A549 treated with Mapracorat at 1 μM for 4 hours (cell line): Measurements from ENCODE around the gene GIMAP8. TPM values are rescaled to one million over a fixed set of nuclear protein-coding genes. Genes with fewer than 3 reads are reported as not detected.

Experiments used
- total RNA-seq: library from RNA; stranded (reverse); fragments of 200-300 nt; extraction: Qiagen RNA extraction; gene quantifications from 5 replicates; pipeline ENCODE4 v1.2.3, GENCODE V29; 2022

GIMAP8 gene
- not detected in 5 replicates for total RNA-seq

DNA sequence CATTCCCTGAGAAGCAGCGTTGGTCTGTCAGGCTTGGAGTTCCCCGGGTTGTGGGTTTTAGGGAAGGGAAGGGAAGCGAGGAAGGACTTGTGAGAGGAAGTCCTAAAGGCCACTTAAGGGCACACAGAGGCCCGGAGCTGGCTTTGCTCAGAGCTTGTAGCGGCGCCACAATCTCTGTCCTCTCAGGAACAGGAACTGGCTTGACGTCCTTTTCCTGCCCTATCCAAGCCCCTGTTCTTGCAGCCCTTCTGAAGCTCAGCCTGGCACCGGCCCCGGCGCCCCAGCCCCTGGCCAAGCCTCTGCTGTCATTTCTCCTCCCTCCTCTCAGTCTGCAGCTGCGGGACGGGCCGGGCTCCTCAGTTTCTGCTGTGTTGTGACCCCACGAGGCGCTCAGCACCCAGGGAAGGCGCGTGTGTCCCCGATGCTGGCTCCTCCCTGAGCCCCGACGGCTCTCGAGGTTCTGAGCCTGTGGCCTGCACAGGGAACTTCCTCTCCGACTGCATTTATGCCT, at the start of gene GIMAP8:
Gene GIMAP8, plus strand, starts transcription at position 140 of the 511 bp plus-strand sequence. CDS start 16,069 bp downstream, outside the sequence.

DNA sequence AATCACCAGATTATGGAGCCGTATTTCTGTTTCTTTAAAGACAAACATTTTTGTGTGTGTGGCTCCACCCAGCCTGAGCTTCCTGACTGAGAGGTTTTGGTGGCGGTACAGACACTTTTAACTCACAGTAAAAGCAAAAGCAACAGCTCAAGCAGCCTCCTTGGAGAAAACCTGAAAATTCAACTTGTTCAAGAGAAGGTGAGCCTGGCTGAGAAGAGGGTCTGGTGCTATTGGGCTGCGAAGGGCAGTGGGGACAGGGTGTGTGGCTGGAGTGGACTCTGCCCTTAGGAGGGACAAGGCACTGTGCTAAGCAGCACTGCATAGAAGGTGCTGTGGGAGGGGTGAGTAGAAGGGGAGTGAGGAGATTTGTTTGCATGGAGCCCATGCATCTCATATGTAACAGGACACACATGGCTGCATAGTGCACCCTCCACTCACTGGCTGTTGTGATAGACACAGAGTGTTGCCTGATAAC, 64.4 kb downstream of the GIMAP8 start, which contains the start of gene GIMAP7:
Gene GIMAP7, plus strand, starts transcription at position 125 of the 475 bp plus-strand sequence. CDS start 5,103 bp downstream, outside the sequence.

Other genes with a start within 250 kb of the GIMAP8 start
- gene LRRC61, start 127.3 kb upstream of the GIMAP8 start, total RNA-seq, result not detected in 5 replicates
- 0.02 to 0.22 TPM in 2 of 5 replicates, not detected in the others for gene ACTR3C, start 127.1 kb upstream of the GIMAP8 start, total RNA-seq
- not detected in 5 replicates for gene RARRES2, start 109.0 kb upstream of the GIMAP8 start, total RNA-seq
- 61.3 to 88.2 TPM (median 85.5 TPM) in 5 replicates for gene REPIN1, start 81.8 kb upstream of the GIMAP8 start, total RNA-seq
- gene ZNF775, start 71.3 kb upstream of the GIMAP8 start, total RNA-seq, result 5.6 to 7.6 TPM (median 5.8 TPM) in 5 replicates
- not detected in 5 replicates for gene GIMAP7, start 64.2 kb downstream of the GIMAP8 start, total RNA-seq
- not detected in 5 replicates for gene GIMAP4, start 116.8 kb downstream of the GIMAP8 start, total RNA-seq
- not detected in 5 replicates for gene GIMAP6, start 181.8 kb downstream of the GIMAP8 start, total RNA-seq
- gene GIMAP2, start 235.1 kb downstream of the GIMAP8 start, total RNA-seq, result not detected in 5 replicates